ENCODE data around the gene CAMTA1.

Gene CAMTA1

DNA sequence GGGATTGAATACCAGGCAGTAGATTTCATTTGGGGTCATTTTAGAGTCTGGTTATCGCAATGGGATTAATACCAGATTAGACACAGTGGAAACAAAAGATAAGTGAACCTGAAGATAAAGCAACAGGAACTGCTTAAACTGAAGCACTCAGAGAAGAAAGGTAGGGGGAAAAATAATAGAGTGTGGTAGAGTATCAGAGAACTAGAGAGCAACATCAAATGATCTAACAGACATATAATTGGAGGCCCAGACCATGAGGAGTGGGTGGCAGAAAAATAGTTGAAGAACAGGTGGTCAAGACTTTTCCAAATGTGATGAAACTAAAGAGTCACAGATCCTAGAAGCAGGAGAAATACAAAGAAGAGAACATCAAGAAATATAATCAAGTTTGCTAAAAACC, 484.3 kb downstream of the CAMTA1 start:
- TF ChIP-seq, protein P1, sequence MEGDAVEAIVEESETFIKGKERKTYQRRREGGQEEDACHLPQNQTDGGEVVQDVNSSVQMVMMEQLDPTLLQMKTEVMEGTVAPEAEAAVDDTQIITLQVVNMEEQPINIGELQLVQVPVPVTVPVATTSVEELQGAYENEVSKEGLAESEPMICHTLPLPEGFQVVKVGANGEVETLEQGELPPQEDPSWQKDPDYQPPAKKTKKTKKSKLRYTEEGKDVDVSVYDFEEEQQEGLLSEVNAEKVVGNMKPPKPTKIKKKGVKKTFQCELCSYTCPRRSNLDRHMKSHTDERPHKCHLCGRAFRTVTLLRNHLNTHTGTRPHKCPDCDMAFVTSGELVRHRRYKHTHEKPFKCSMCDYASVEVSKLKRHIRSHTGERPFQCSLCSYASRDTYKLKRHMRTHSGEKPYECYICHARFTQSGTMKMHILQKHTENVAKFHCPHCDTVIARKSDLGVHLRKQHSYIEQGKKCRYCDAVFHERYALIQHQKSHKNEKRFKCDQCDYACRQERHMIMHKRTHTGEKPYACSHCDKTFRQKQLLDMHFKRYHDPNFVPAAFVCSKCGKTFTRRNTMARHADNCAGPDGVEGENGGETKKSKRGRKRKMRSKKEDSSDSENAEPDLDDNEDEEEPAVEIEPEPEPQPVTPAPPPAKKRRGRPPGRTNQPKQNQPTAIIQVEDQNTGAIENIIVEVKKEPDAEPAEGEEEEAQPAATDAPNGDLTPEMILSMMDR (IDR thresholded peaks at IDR 0.05; ENCODE audit: borderline replicate concordance, insufficient read depth, low read depth, low read length), result no peak
- no peak overlapping the region for H3K4me3 ChIP-seq (ENCODE audit: low read depth, low read length)

DNA sequence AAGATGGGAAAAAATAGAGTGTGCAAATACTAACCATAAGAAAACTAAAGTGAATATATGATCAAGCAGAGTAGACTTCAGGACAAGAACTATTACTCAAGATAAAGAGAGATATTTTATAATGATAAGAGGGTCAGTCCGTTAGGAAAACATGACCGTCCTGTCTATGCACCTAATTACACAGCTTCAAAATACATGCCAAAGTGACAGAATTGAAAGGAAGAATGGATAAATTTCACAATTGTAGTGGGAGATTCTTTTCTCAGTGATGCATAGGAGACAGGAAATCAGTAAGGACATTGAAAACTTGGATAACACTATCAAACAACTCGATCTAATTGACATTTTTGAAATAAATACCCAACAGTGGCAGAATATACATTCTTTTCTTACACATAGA, 489.0 kb downstream of the CAMTA1 start:
- no peak overlapping the region for H3K4me3 ChIP-seq (ENCODE audit: low read depth, low read length)
- TF ChIP-seq, protein P1 (IDR thresholded peaks at IDR 0.05; ENCODE audit: borderline replicate concordance, insufficient read depth, low read depth, low read length), result no peak

DNA sequence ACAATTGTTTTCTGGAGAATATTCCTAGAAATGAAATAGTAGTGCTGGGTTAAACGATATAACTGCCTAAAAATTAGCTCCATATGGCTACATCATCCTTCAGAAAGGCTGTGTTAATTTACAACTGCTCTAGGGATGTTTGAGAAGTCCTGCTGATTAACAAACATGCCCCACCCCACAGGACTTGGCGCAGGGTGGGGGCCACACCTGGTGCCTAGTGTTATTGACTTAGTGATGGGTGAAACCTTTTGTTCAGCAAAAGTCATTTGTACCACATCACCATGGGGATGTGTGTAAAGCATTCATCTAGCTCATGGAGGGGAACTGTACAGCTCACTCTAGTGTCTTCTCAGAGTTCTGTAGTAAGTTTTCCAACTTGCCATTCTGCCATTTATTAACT, 492.8 kb downstream of the CAMTA1 start:
- no peak overlapping the region for H3K4me3 ChIP-seq (ENCODE audit: low read depth, low read length)
- TF ChIP-seq, protein P1 (IDR thresholded peaks at IDR 0.05; ENCODE audit: borderline replicate concordance, insufficient read depth, low read depth, low read length), result no peak

DNA sequence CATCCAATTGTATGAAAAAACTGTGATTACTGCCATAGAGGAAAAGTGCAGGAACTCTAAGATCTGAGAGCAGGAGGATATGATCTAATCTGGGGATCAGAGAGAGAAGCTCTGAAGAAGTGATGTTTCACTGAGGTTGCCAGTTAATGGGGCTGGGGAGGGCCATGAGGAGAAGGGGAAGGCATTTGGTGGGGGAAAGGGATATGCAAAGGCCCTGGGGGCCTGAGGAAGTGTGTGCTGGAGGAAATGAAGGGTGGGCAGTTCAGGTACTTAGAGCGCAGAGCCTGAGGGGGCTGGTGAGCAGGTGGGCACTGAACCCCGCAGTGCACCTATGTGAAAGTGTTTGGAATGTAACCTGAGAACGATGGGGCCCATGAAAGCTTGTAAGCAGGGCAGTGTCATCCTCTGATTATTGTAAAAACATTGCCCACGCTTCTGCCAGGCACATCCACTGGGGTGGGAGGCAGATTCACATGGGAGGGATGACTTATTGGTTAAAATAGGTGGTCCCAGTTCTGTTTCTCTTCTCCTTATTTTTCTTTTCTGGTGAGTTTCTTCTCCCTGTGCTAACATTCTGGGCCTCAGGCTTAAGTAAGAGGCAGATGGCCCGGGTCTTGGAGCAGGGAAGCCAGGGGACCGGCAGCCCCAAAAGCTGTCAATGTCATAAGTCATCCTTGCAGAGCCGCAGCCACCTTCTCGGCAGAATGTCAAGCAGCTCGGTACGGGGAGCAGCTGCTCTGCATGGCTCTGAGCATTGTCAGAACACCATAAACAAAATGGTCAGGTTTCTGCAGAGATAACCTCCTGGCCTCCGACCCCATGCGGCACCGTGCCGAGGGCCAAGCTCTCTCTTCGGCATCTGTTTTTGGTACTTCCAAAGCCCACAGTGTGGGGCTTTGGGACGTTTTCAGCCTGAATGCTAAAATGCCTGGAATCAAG, 493.8 kb downstream of the CAMTA1 start:
- TF ChIP-seq, protein P1 (IDR thresholded peaks at IDR 0.05; ENCODE audit: borderline replicate concordance, insufficient read depth, low read depth, low read length), result no peak
- H3K4me3 ChIP-seq (ENCODE audit: low read depth, low read length), result no peak overlapping the region

DNA sequence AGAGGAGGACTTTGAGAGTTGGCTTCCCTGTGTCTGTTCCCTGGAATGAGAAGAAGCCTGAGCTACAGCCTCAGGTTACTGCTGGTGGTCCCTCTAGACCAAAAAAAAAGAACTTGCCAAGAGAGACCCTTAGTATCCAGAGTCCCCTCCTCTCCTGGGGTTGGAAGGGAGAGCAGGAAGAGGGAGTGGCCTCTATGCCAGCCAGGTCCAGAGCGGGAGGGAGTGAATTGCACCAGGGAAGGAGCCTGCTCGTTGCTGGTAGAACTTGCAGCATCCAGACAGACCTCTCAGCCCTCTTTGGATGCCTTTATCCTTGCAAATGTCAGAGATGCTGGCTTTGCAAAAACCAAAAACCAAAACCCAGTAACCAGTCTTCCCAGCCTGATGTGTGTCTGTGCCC, 494.5 kb downstream of the CAMTA1 start:
- TF ChIP-seq, protein P1 (IDR thresholded peaks at IDR 0.05; ENCODE audit: borderline replicate concordance, insufficient read depth, low read depth, low read length), result no peak
- H3K4me3 ChIP-seq (ENCODE audit: low read depth, low read length), result no peak overlapping the region

DNA sequence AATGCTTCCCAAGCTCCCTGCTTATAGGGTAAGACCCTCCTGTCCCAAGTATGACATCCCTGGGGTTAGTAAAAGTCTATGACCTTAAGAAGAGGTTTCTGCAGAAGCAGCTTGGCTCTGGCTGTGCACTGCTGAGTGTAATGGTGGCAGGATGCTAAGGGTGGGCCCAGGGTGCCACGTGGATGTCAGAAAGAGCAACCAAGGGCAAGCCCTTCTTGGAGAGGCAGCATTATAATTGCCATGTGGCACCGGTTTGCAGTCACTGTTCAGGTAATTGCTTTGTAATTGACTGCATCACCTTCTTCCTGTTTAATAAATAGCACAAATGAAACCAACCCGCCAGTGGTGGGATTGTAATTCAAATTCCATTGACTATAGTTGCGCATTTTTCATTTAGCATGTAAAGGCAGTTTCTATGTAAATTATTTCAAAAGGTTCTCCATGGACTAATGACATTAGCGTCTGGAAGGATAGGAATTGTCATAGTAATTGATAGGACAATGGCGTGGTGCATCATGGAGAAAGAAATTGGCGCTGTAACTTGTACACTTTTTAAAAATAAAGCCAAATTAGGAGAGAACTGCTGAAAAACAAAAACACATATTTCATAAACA, 495.2 kb downstream of the CAMTA1 start:
- H3K4me3 ChIP-seq (ENCODE audit: low read depth, low read length), result no peak overlapping the region
- TF ChIP-seq, protein P1 (IDR thresholded peaks at IDR 0.05; ENCODE audit: borderline replicate concordance, insufficient read depth, low read depth, low read length), result no peak
